ENCODE data around the gene TMEM178B. TPM values are rescaled to one million over a fixed set of nuclear protein-coding genes. Genes with fewer than 3 reads are reported as not detected.

Gene TMEM178B
- total and polyA plus RNA-seq, 2 experiments from 2014 or later: 0.39 to 0.46 TPM

DNA sequence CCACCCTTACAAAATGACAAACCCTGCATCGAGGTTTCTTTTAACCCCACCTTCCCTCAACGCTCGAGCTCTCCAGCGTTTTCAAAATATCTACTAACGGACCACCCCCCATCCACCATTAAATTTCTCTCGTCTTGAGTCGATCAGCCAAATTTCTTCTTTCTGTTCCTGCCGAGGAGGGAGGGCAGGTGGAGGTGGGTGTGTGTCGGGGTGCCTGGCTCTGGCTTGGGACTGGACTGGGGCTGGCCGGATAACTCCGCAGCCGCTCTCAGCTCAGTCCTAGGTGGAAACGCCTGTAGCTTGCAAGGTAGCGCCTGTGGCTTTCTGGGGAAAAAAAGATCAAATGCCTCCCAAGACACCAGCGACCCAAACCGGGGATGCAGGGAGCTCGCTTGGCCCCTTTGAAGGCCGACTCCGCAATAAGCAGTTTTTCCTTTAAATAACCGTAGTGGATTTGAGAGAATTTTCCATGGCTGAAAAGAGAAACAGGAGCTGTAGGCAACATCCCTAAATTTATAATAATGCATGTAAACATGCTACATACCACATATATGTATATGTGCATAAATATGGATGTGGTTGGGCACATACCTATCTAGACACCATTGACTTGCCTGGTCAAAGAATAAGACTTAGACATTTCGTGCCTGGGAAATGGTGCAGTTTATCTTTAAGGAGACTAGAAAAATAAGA lies 1.9 kb upstream of the TMEM178B start:
- Histone ChIP-seq H3K4me3 (peak overlapping the region; percentile 43), H3K4me1 (ENCODE audit: low read depth) (peaks cover 19% of the 10 kb centered on the region), H3K27ac (no peak overlapping the region), H3K9me3 (ENCODE audit: low read depth) (no peaks in the 10 kb centered on the region), H3K36me3 (no peaks in the 10 kb centered on the region), H3K27me3 (peaks cover 80% of the 10 kb centered on the region)
- DNase-seq (ENCODE audit: low read depth in 1 of 2, low spot score in 1 of 2): no peak
- TF ChIP-seq, protein P1, sequence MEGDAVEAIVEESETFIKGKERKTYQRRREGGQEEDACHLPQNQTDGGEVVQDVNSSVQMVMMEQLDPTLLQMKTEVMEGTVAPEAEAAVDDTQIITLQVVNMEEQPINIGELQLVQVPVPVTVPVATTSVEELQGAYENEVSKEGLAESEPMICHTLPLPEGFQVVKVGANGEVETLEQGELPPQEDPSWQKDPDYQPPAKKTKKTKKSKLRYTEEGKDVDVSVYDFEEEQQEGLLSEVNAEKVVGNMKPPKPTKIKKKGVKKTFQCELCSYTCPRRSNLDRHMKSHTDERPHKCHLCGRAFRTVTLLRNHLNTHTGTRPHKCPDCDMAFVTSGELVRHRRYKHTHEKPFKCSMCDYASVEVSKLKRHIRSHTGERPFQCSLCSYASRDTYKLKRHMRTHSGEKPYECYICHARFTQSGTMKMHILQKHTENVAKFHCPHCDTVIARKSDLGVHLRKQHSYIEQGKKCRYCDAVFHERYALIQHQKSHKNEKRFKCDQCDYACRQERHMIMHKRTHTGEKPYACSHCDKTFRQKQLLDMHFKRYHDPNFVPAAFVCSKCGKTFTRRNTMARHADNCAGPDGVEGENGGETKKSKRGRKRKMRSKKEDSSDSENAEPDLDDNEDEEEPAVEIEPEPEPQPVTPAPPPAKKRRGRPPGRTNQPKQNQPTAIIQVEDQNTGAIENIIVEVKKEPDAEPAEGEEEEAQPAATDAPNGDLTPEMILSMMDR (IDR thresholded peaks at IDR 0.05; ENCODE audit: low read depth, low read length): no peak

DNA sequence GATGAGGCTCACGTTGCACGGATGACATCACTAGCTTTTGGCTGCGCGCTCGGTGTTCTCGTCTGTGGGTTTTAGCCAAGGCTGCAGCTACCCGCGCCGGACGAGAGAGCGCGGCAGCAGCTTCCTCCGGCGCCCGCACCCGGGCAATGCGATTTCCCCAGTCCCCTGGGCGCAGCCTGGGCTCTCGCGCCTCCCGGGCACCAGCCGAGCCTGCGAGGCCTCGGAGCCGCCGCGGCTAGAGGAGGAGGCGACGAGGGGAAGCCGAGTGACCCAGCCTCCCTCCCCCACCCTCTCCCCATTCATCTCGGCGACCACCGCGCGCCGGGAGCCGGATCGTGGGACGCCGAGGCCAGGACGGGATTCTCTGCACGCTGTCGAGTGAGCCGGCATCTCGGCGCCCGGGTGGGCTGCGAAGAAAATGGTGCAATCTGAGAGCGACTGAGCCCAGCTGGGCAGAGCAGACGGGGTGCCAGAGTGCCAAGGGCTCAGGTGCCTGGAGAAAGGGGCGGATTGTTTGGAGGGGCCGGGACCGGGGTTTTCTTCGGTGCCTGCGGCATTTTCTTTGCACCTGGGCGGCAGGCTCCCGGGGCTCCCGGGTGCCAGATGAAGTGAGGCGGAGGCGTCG lies 1.2 kb upstream of the TMEM178B start:
- Histone ChIP-seq H3K27me3 (peaks cover 86% of the 10 kb centered on the region), H3K27ac (no peak overlapping the region), H3K4me3 (peak overlapping the region; percentile 43), H3K36me3 (no peaks in the 10 kb centered on the region), H3K4me1 (ENCODE audit: low read depth) (peaks cover 19% of the 10 kb centered on the region), H3K9me3 (ENCODE audit: low read depth) (no peaks in the 10 kb centered on the region)
- TF ChIP-seq, protein P1 (IDR thresholded peaks at IDR 0.05; ENCODE audit: low read depth, low read length): no peak
- peak; percentile 41 to 72 for DNase-seq (ENCODE audit: low read depth in 1 of 2, low spot score in 1 of 2)

DNA sequence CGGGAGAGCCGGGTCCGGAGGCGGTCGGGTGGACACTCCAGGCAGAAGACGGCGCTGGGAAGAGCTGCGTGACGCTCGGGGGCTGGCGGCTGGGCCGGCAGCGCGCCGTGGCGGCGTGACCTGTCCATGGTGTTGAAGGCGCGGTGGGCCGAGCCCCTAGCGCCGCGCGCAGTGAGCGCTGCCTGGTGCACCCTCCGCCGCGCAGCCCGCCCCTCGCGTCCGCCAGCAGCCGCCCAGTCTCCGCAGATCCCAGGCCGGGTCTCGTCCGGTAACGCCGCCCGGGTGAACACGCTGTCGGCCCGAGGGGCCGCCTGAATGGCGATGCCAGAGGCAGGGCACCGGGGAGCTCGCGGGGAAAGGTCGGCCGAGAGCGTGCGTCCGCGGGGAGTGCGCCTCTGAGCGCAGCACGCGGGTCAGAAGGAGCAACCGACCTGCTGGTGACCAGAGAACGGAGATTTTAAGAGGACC lies 657 bp upstream of the TMEM178B start:
- TF ChIP-seq, protein P1 (IDR thresholded peaks at IDR 0.05; ENCODE audit: low read depth, low read length): no peak
- DNase-seq (ENCODE audit: low read depth in 1 of 2, low spot score in 1 of 2): peak; percentile 53 to 90
- Histone ChIP-seq H3K9me3 (ENCODE audit: low read depth) (no peaks in the 10 kb centered on the region), H3K27ac (no peak overlapping the region), H3K4me3 (peak overlapping the region; percentile 43), H3K36me3 (no peaks in the 10 kb centered on the region), H3K4me1 (ENCODE audit: low read depth) (peaks cover 19% of the 10 kb centered on the region), H3K27me3 (peaks cover 92% of the 10 kb centered on the region)

DNA sequence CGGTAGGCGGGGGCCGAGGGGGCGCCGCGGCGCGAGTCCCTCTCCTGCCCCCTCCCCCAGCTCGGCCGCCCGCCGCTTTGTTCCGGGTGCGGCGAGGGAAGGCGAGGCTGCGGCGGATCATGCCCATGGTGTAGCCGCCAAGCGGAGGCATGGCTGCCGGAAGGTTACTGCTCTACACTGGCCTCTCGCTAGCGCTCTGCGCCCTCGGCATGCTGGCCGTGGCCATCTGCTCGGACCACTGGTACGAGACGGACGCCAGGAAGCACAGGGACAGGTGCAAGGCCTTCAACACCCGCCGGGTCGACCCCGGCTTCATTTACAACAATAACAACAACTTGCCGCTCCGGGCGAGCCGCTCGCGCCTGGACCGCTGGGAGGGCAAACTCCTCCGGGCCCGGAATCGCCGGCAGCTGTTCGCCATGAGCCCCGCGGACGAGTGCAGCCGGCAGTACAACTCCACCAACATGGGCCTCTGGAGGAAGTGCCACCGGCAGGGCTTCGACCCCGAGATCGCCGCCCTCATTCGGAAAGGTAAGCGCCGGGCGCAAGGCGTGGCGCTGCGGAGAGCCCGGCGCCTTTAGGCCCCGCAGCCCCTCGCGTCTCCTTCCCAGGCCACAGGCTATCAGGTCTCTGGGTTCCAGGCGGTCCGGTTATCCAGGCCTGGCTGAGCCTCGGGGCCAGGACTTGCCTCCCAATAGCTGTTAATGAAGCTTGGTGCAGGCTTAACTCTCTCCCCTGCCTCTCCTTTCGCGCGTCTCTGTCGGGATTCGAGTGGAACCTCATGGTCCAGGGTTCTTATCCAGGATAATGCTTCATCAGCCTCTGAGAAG lies 513 bp downstream of the TMEM178B start:
- Histone ChIP-seq H3K9me3 (ENCODE audit: low read depth) (no peaks in the 10 kb centered on the region), H3K27me3 (peaks cover 93% of the 10 kb centered on the region), H3K36me3 (no peaks in the 10 kb centered on the region), H3K4me3 (peak overlapping the region; percentile 43), H3K4me1 (ENCODE audit: low read depth) (peaks cover 19% of the 10 kb centered on the region), H3K27ac (no peak overlapping the region)
- DNase-seq (ENCODE audit: low read depth in 1 of 2, low spot score in 1 of 2): peak; percentile 11 to 48
- TF ChIP-seq, protein P1 (IDR thresholded peaks at IDR 0.05; ENCODE audit: low read depth, low read length): no peak

DNA sequence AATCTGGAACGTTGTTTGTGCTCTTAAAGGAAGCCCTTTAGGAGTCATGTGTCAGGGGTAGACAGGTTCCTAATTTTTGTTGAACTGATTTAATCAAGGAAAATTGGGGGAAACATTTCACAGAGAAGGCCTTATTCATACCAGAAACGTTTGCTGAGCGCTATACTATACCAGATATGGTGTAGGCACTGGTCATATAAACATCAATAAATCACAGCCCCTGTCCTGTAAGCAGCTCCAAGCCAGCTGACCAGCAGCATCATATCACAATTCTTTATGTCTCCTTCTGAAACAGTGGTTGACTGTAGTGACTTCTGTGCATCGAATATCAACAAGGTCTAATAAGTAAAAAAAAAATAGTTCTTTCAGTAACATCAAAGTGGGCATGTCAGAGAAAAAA lies 1.1 kb downstream of the TMEM178B start:
- Histone ChIP-seq H3K4me3 (no peak overlapping the region), H3K9me3 (ENCODE audit: low read depth) (no peaks in the 10 kb centered on the region), H3K4me1 (ENCODE audit: low read depth) (peaks cover 19% of the 10 kb centered on the region), H3K27me3 (peaks cover 87% of the 10 kb centered on the region), H3K36me3 (no peaks in the 10 kb centered on the region), H3K27ac (no peak overlapping the region)
- no peak for DNase-seq (ENCODE audit: low read depth in 1 of 2, low spot score in 1 of 2)
- TF ChIP-seq, protein P1 (IDR thresholded peaks at IDR 0.05; ENCODE audit: low read depth, low read length): no peak

All from cardiac muscle cell (in vitro differentiated cells and primary cell).